A549 treated with Mapracorat at 1 μM for 4 hours (cell line): Measurements from ENCODE around the gene HLCS. TPM values are rescaled to one million over a fixed set of nuclear protein-coding genes. Genes with fewer than 3 reads are reported as not detected.

Experiments used
- total RNA-seq: library from RNA; stranded (reverse); fragments of 200-300 nt; extraction: Qiagen RNA extraction; gene quantifications from 5 replicates; pipeline ENCODE4 v1.2.3, GENCODE V29; 2022

The HLCS gene
- total RNA-seq: 5.3 to 7.4 TPM (median 6.7 TPM) in 5 replicates

GRCh38 chr21:36966066-36966820 lies at the start of gene HLCS:
TSS of gene HLCS (minus strand) at chr21:36966669. CDS start at chr21:36966638, 31 bp downstream.

GRCh38 chr21:37006486-37007291 lies 40.2 kb upstream of the HLCS start, which contains the start of gene RIPPLY3:
TSS of gene RIPPLY3 (plus strand) at chr21:37006702. CDS start at chr21:37006773, 71 bp downstream.

Other genes with a start within 250 kb of the HLCS start
- 0.30 to 0.78 TPM (median 0.47 TPM) in 5 replicates for gene RIPPLY3, start 40.0 kb upstream of the HLCS start, total RNA-seq
- 13.6 to 18.4 TPM (median 16.0 TPM) in 5 replicates for gene PIGP, start 106.4 kb upstream of the HLCS start, total RNA-seq
- gene TTC3, start 106.6 kb upstream of the HLCS start, total RNA-seq: 24.3 to 38.4 TPM (median 30.1 TPM) in 5 replicates